IPS-20b (cell line): Measurements from ENCODE around the gene RBM12.

Experiments used
- H3K27ac ChIP-seq: one replicate; pipeline ENCODE4 v1.5.1; 2013; ENCODE audit warnings: low read length
- H3K27me3 ChIP-seq: 2 replicates; pipeline ENCODE4 v1.6.1; 2013; ENCODE audit warnings: mild to moderate bottlenecking, low read length, inconsistent platforms; ENCODE audit not compliant: insufficient read depth
- H3K36me3 ChIP-seq: 2 replicates; pipeline ENCODE4 v1.6.1; 2013; ENCODE audit warnings: low read depth, mild to moderate bottlenecking, inconsistent platforms, low read length, moderate library complexity; ENCODE audit not compliant: insufficient read depth
- H3K4me1 ChIP-seq: 2 replicates; pipeline ENCODE4 v1.6.1; 2013; ENCODE audit warnings: mild to moderate bottlenecking, control low read depth, inconsistent platforms, low read length, moderate library complexity; ENCODE audit not compliant: insufficient read depth
- H3K4me3 ChIP-seq: 2 replicates; pipeline ENCODE4 v1.5.1; 2013; ENCODE audit warnings: mild to moderate bottlenecking, low read length, inconsistent platforms
- H3K9ac ChIP-seq: 2 replicates; pipeline ENCODE4 v1.6.1; 2013; ENCODE audit warnings: low read depth, mild to moderate bottlenecking, inconsistent platforms, low read length, moderate library complexity
- H3K9me3 ChIP-seq: 2 replicates; pipeline ENCODE4 v1.6.1; 2013; ENCODE audit warnings: mild to moderate bottlenecking, low read depth, low read length, inconsistent platforms; ENCODE audit not compliant: insufficient read depth

The RBM12 gene

GRCh38 chr20:35663516-35664465 is 909 bp downstream of the RBM12 start:
- peak overlapping the region; percentile 99 for H3K4me3 ChIP-seq
- no peaks in the 10 kb centered on the region for H3K9me3 ChIP-seq
- peaks cover 18% of the 10 kb centered on the region; the same call in 1 of the 2 replicates for H3K4me1 ChIP-seq
- peak overlapping the region; percentile 99 for H3K9ac ChIP-seq
- peaks cover 2% of the 10 kb centered on the region; the same call in 1 of the 2 replicates for H3K36me3 ChIP-seq
- no peaks in the 10 kb centered on the region for H3K27me3 ChIP-seq
- peak overlapping the region; percentile 96 for H3K27ac ChIP-seq

GRCh38 chr20:35662551-35662950 is 2.1 kb downstream of the RBM12 start:
- peak overlapping the region; percentile 99; the same call in 1 of the 2 replicates for H3K9ac ChIP-seq
- H3K27ac ChIP-seq = no peak overlapping the region
- no peaks in the 10 kb centered on the region for H3K9me3 ChIP-seq
- peaks cover under 1% of the 10 kb centered on the region; the same call in 1 of the 2 replicates for H3K36me3 ChIP-seq
- H3K27me3 ChIP-seq = no peaks in the 10 kb centered on the region
- peak overlapping the region; percentile 99 for H3K4me3 ChIP-seq
- peaks cover 18% of the 10 kb centered on the region; the same call in 1 of the 2 replicates for H3K4me1 ChIP-seq

- peak overlapping the region; percentile 99 for H3K4me3 ChIP-seq
- peak overlapping the region; percentile 23; the same call in 1 of the 2 replicates for H3K9ac ChIP-seq
- no peaks in the 10 kb centered on the region for H3K9me3 ChIP-seq
- no peak overlapping the region for H3K27ac ChIP-seq
- H3K27me3 ChIP-seq = no peaks in the 10 kb centered on the region
- H3K4me1 ChIP-seq = peaks cover 18% of the 10 kb centered on the region; the same call in 1 of the 2 replicates
- peaks cover 7% of the 10 kb centered on the region; the same call in 1 of the 2 replicates for H3K36me3 ChIP-seq
These were observed 2.8 kb downstream of the RBM12 start for GRCh38 chr20:35661908-35662307.

- H3K36me3 ChIP-seq = peaks cover 13% of the 10 kb centered on the region; the same call in 1 of the 2 replicates
- H3K27me3 ChIP-seq = no peaks in the 10 kb centered on the region
- peak overlapping the region; percentile 99 for H3K4me3 ChIP-seq
- H3K9ac ChIP-seq = peak overlapping the region; percentile 23
- no peaks in the 10 kb centered on the region for H3K9me3 ChIP-seq
- no peak overlapping the region for H3K27ac ChIP-seq
- peaks cover 18% of the 10 kb centered on the region; the same call in 1 of the 2 replicates for H3K4me1 ChIP-seq
These were observed 3.6 kb downstream of the RBM12 start for GRCh38 chr20:35661053-35661452.

GRCh38 chr20:35660122-35660937 is 4.4 kb downstream of the RBM12 start:
- 0 out of 2 replicates have a peak overlapping the region, but pooled peaks have one; percentile 23 for H3K9ac ChIP-seq
- H3K27me3 ChIP-seq = no peaks in the 10 kb centered on the region
- H3K36me3 ChIP-seq = peaks cover 19% of the 10 kb centered on the region
- H3K27ac ChIP-seq = no peak overlapping the region
- H3K4me3 ChIP-seq = peak overlapping the region; percentile 99; the same call in 1 of the 2 replicates
- peaks cover 18% of the 10 kb centered on the region; the same call in 1 of the 2 replicates for H3K4me1 ChIP-seq
- H3K9me3 ChIP-seq = no peaks in the 10 kb centered on the region

- H3K27ac ChIP-seq = no peak overlapping the region
- no peak overlapping the region for H3K4me3 ChIP-seq
- no peaks in the 10 kb centered on the region for H3K9me3 ChIP-seq
- H3K27me3 ChIP-seq = no peaks in the 10 kb centered on the region
- peaks cover 50% of the 10 kb centered on the region for H3K36me3 ChIP-seq
- H3K4me1 ChIP-seq = peaks cover 14% of the 10 kb centered on the region; the same call in 1 of the 2 replicates
- H3K9ac ChIP-seq = no peak overlapping the region
These were observed 7.4 kb downstream of the RBM12 start for GRCh38 chr20:35657271-35657670.

GRCh38 chr20:35654415-35654814 is 10.3 kb downstream of the RBM12 start:
- Histone ChIP-seq H3K27me3 (no peaks in the 10 kb centered on the region), H3K36me3 (peaks cover 74% of the 10 kb centered on the region), H3K4me1 (no peaks in the 10 kb centered on the region), H3K9me3 (no peaks in the 10 kb centered on the region), H3K4me3 (no peak overlapping the region), H3K27ac (no peak overlapping the region), H3K9ac (no peak overlapping the region)

GRCh38 chr20:35653893-35654292 is 10.8 kb downstream of the RBM12 start:
- Histone ChIP-seq H3K27me3 (no peaks in the 10 kb centered on the region), H3K27ac (no peak overlapping the region), H3K4me3 (no peak overlapping the region), H3K9ac (no peak overlapping the region), H3K9me3 (no peaks in the 10 kb centered on the region), H3K36me3 (peaks cover 74% of the 10 kb centered on the region), H3K4me1 (no peaks in the 10 kb centered on the region)

GRCh38 chr20:35653430-35653734 is 11.3 kb downstream of the RBM12 start:
- Histone ChIP-seq H3K9ac (no peak overlapping the region), H3K9me3 (no peaks in the 10 kb centered on the region), H3K4me3 (no peak overlapping the region), H3K27me3 (no peaks in the 10 kb centered on the region), H3K4me1 (no peaks in the 10 kb centered on the region), H3K36me3 (peaks cover 74% of the 10 kb centered on the region), H3K27ac (no peak overlapping the region)

- Histone ChIP-seq H3K9me3 (no peaks in the 10 kb centered on the region), H3K27ac (no peak overlapping the region), H3K4me1 (no peaks in the 10 kb centered on the region), H3K4me3 (no peak overlapping the region), H3K36me3 (peaks cover 74% of the 10 kb centered on the region), H3K27me3 (no peaks in the 10 kb centered on the region), H3K9ac (no peak overlapping the region)
These were observed 11.9 kb downstream of the RBM12 start for GRCh38 chr20:35652641-35653429.

GRCh38 chr20:35651958-35652357 is 12.7 kb downstream of the RBM12 start:
- H3K4me3 ChIP-seq = no peak overlapping the region
- H3K9ac ChIP-seq = no peak overlapping the region
- H3K27ac ChIP-seq = no peak overlapping the region
- H3K27me3 ChIP-seq = no peaks in the 10 kb centered on the region
- peaks cover 68% of the 10 kb centered on the region for H3K36me3 ChIP-seq
- H3K4me1 ChIP-seq = no peaks in the 10 kb centered on the region
- no peaks in the 10 kb centered on the region for H3K9me3 ChIP-seq
